SJSA1 (cell line): ENCODE results near the gene P2RX6. TPM values are rescaled to one million over a fixed set of nuclear protein-coding genes. Genes with fewer than 3 reads are reported as not detected.

Experiments used
- DNase-seq, 2 experiments: peaks; one replicate each; pipeline ENCODE4 v3.0.0-alpha.2; 2015 to 2020; ENCODE audit warnings: low spot score in 2 of 2, low read depth in 1 of 2
- H3K27ac ChIP-seq: fragments of 250-450 bp; sonication (Bioruptor Pico); 2 replicates; pipeline ENCODE4 v1.5.1; 2020; ENCODE audit warnings: mild to moderate bottlenecking, moderate library complexity
- H3K27me3 ChIP-seq: fragments of 250-450 bp; sonication (Bioruptor Pico); replicated peaks from 2 replicates; pipeline ENCODE4 v1.5.1; 2020; ENCODE audit warnings: mild to moderate bottlenecking, moderate library complexity
- H3K36me3 ChIP-seq: fragments of 250-450 bp; sonication (Bioruptor Pico); 2 replicates; pipeline ENCODE4 v1.5.1; 2020; ENCODE audit warnings: mild to moderate bottlenecking
- H3K4me1 ChIP-seq: fragments of 250-450 bp; sonication (Bioruptor Pico); replicated peaks from 2 replicates; pipeline ENCODE4 v1.6.1; 2021; ENCODE audit warnings: mild to moderate bottlenecking
- H3K4me3 ChIP-seq: fragments of 250-450 bp; sonication (Bioruptor Pico); 2 replicates; pipeline ENCODE4 v1.5.1; 2020; ENCODE audit warnings: mild to moderate bottlenecking
- H3K9me3 ChIP-seq: fragments of 250-450 bp; sonication (Bioruptor Pico); replicated peaks from 2 replicates; pipeline ENCODE4 v1.5.1; 2020; ENCODE audit warnings: mild to moderate bottlenecking
- total RNA-seq: library from RNA; depleted of rRNA; stranded (reverse); fragments of >200 nt; shearing (Covaris generic); gene quantifications from 2 replicates; pipeline ENCODE4 v1.2.3, GENCODE V29; 2014

Gene P2RX6
- total RNA-seq, 1 experiment from 2014 or later: 0.05 TPM

DNA sequence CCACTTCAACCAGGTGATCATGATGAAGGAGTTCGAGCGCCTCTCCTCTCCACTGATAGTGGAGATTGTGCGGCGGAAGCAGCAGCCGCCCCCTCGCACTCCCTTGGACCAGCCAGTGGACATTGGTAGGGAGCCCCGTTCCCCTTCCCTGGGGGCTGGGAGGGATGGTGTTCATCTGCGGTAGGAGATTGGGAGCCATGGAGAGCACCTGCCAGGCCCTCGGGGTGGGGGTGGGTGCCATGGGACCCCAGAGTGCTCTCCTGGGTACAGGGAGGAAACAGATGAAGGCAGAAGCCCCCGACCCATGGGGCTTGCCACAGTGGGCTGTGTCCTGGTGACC, 20.1 kb upstream of the P2RX6 start:
- no peaks in the 10 kb centered on the region for H3K9me3 ChIP-seq
- peaks cover 72% of the 10 kb centered on the region for H3K36me3 ChIP-seq
- no peaks in the 10 kb centered on the region for H3K27me3 ChIP-seq

DNA sequence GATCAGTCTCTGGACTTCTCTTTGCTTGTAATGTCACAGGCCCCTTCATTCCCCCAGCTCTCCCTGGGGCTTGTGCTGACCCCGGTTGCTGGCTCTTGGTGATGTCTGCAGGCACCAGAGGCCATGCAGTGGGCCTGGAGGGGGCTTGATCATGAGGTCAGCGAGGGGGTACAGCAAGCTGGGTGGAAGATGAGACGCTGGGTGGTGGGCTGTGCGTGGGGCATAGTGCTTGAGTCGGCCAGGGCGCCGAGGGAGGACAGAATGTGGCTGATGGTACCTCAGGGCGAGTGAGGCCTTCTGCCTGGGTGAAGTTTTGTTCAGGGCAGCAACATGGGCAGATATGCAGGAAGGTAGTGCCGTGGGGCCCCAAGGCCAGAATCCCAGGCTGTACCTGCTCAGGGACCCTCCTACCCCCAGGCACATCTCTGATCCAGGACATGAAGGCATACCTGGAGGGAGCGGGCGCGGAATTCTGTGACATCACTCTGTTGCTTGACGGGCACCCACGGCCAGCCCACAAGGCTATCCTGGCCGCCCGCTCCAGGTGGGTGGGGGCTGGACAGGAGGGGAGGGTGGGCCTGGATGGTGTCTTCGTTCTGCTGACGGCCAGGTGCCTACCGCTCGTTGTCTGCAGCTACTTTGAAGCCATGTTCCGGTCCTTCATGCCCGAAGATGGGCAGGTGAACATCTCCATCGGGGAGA, 19.5 kb upstream of the P2RX6 start:
- Histone ChIP-seq H3K27ac (no peak overlapping the region), H3K4me3 (no peak overlapping the region), H3K9me3 (no peaks in the 10 kb centered on the region), H3K4me1 (peaks cover 7% of the 10 kb centered on the region), H3K36me3 (peaks cover 76% of the 10 kb centered on the region), H3K27me3 (no peaks in the 10 kb centered on the region)
- DNase-seq: no peak

More for the DNA sequence above, 20.1 kb upstream of the P2RX6 start:
- Histone ChIP-seq H3K4me1 (peaks cover 1% of the 10 kb centered on the region), H3K4me3 (no peak overlapping the region), H3K27ac (no peak overlapping the region)
- no peak for DNase-seq

DNA sequence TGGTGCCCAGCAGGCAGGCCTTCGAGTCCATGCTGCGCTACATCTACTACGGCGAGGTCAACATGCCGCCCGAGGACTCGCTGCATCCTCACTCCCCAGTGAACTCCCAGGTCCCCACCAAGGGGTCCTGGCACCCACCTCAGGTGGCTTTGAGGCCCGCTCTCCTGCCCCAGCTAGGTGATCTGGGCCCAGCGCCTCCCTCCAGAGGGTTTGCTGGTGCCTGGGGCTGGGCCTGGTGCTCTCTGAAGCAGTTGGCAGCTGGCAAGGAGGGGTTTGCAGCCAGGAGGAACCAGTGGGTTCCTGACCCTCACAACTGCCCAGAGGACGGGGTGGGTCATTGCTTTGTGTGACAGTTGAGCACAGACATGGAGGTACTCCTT, 18.9 kb upstream of the P2RX6 start:
- Histone ChIP-seq H3K9me3 (no peaks in the 10 kb centered on the region), H3K4me3 (no peak overlapping the region), H3K36me3 (peaks cover 76% of the 10 kb centered on the region), H3K4me1 (peaks cover 13% of the 10 kb centered on the region), H3K27me3 (no peaks in the 10 kb centered on the region), H3K27ac (no peak overlapping the region)
- DNase-seq: no peak

DNA sequence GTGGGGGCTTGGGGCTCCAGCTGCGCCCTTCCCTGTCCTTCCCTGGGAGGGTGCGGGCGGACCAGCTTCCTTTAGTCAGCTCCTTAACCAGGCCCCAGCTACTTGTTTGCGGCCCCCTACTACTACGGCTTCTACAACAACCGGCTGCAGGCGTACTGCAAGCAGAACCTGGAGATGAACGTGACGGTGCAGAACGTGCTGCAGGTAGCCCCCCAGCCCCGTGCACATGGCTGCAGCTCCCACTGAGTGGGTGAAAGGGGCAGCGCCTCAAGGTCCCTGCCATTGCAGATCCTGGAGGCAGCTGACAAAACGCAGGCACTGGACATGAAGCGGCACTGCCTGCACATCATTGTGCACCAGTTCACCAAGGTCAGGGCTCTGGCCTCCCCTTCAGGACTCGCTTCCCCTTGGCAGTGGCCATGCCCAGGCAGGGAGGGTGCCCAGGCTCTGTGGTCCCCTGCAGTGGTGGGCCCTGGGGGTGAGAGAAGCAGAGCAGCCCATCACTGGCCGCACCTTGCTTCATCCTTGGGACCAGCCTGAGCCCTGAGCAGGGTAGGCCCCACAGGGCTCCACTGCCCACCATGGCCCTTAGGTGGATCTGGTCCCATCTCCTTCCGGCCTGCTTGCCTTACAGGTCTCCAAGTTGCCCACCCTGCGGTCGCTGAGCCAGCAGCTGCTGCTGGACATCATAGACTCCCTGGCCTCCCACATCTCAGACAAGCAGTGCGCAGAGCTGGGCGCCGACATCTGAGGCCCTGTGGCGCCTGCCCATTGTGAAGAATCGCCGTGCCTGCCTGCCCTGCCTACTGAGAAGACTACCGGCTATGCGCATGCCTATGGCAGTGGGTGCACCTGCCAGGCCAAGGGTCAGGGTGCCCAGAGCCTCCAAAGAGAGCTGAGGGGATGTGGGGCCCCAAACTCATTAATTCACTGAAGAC, 18.1 kb upstream of the P2RX6 start:
- Histone ChIP-seq H3K4me1 (peaks cover 17% of the 10 kb centered on the region), H3K27me3 (no peaks in the 10 kb centered on the region), H3K9me3 (no peaks in the 10 kb centered on the region), H3K36me3 (peaks cover 74% of the 10 kb centered on the region), H3K4me3 (no peak overlapping the region), H3K27ac (no peak overlapping the region)
- no peak for DNase-seq

DNA sequence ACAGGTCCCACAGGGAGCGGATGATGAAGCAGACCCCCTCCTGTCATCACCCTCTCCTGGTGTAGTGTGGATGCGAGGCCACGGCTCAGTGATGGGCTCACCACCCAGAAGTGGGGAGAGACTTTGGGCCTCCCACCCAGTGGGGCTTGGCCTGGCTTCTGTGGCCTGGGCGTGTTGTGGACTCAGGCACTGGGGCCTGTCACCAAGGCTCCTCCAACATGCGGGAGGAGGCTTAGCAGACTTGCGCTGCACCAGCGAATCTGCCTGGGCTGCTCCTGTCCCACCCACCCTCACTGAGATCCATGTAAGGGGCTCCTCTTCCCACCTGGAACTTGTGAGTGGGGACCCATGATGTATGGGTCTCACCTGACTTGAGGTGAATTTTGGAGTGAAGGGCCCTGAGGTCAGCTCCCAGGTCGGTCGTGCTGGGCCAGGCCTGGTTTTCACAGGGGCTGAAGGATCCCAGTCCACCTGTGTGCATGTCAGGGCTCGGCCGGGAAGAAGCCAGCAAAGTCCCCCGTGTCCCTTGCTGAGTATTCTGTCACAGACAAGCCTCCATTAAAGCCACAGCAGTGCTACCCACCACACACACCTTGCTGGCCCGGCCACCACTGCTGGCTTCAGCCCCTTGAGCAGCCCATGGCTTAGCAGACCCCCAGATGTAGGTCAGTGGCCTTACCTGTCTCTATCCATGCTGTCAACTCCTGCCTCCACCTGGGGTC, 17.3 kb upstream of the P2RX6 start:
- Histone ChIP-seq H3K9me3 (no peaks in the 10 kb centered on the region), H3K27me3 (no peaks in the 10 kb centered on the region), H3K36me3 (peaks cover 66% of the 10 kb centered on the region)

DNA sequence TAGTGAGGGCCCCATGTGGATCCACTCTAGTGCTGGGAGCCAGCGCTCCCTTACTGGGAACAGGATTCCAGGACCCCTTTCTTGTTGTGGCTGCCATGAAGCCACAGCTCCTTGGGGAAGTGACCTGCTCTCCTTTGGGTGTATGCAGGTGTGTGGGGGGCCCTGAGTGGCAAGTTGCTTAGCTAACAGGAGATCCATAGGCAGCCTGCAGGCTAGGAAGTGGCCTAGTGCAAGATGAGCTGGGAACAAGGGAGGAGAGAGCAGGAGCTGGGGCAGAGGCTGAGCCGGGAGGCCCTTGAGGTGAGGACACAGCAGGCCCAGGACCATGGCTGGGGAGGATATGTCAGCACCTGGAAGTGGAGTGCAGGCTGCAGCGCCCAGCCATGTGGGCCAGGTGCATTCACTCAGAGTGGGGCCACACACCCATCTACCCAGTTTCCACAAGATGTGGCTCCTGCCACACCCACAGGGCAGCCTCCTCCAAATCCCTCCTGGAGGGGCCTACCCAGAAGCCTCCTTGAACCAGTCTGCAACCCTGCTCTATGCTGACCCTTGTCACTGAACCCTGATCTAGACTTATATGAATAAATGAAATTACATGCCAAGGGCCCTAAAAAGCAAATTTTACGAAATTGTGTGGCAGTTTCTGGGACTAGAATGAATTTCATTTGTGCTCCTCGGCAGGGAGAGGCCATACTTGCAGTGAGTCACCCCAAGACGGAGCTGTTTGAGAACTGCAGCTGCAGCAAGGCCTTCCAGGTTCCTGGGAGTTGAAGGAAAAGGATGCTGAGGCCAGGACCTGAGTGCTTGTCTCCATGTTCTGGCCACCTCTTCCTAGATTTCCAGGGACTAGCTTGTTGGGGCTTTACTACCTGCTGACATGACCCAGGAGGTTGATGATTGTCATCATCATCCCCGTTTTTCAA, 16.3 kb upstream of the P2RX6 start:
- Histone ChIP-seq H3K4me3 (no peak overlapping the region), H3K27me3 (no peaks in the 10 kb centered on the region), H3K27ac (no peak overlapping the region), H3K36me3 (peaks cover 62% of the 10 kb centered on the region), H3K9me3 (no peaks in the 10 kb centered on the region), H3K4me1 (peaks cover 23% of the 10 kb centered on the region)
- DNase-seq: no peak

More for the DNA sequence above, 17.3 kb upstream of the P2RX6 start:
- no peak overlapping the region for H3K4me3 ChIP-seq
- no peak for DNase-seq
- no peak overlapping the region for H3K27ac ChIP-seq
- H3K4me1 ChIP-seq: peaks cover 18% of the 10 kb centered on the region

DNA sequence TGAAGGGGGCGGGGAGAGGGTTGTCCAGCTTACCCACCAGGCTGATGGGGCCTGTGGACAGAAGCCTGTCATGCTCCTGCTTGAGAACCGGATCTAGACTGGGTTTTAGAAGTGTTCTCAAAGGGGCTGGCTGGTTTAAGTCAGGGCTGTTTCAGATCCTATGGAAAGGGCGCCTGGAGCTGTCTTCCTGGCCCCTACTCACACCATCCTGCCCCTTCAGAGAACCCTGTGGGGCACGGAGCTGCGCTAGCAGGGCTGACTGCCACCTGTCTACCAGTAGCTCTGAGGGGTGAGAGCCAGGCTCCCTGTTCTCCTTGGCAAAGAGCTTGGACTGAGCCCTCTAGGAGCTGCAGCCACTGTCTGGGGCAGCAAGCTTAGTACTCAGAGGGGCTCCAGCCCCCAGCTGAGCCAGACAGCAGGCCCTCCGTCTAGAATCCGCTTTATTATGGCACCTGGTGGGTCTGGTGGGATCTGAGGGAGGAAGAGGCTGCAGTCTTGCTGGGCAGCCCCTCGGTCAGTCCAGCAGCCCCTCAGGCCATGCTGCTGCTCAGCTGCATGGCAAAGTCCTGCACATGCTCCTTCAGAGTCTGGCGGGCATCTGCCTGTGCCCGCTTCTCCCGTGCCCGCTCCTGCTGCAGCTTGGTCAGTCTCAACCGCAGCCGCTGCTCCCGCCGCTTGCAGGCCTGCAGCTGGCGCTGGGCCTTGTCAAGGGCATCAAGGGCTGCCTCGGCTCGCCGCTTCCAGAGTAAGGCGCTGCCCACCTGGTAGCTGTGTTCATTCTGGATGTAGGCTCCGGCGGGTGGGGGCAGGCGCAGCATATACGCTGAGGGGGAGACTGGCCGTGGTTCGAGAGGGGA, 15.4 kb upstream of the P2RX6 start:
- no peak overlapping the region for H3K4me3 ChIP-seq
- H3K9me3 ChIP-seq: no peaks in the 10 kb centered on the region
- no peaks in the 10 kb centered on the region for H3K27me3 ChIP-seq
- H3K36me3 ChIP-seq: peaks cover 62% of the 10 kb centered on the region
- H3K27ac ChIP-seq: no peak overlapping the region
- peaks cover 23% of the 10 kb centered on the region for H3K4me1 ChIP-seq
- DNase-seq: no peak

DNA sequence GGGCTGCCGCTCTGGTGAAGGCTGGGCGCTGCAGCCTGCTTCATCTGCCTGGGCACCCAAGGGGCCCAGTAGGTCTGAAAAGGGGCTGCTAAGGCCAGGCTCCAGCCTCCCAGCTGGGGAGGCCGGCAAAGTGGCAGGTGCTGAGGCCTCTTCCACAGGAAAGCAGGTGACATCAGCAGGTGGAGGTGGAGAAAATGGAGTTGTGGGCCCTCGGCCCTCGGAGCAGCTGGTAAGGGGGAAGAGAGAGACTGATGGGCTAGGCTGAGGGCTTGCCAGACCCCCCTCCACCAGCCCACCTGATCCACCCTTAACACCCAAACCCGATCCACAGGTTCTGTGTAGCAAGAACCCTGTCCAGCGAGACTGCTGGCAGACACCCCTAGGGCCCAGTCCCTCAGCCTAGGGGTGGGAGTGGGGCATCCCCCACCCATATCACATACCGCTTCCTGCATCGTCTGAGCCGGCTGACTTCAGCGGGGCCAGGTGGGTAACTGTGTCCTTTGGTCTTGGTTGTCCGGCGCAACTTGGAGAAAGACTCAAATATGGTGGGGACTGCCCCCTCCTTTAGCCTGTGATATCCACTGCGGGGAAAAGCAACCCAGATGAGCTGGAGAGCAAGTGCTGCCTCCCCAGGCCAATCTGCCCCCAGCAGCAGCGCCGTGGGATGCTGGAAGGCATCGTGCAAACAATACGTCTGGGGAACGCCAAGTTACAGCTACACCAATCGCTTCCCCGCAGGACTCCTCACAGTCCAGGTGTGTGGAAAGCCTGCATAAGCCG, 14.6 kb upstream of the P2RX6 start:
- H3K27me3 ChIP-seq: no peaks in the 10 kb centered on the region
- H3K27ac ChIP-seq: no peak overlapping the region
- peaks cover 56% of the 10 kb centered on the region for H3K36me3 ChIP-seq
- peaks cover 23% of the 10 kb centered on the region for H3K4me1 ChIP-seq
- peak in 1 of 2 experiments; percentile 10 for DNase-seq
- H3K4me3 ChIP-seq: peak overlapping the region; percentile 72
- no peaks in the 10 kb centered on the region for H3K9me3 ChIP-seq

DNA sequence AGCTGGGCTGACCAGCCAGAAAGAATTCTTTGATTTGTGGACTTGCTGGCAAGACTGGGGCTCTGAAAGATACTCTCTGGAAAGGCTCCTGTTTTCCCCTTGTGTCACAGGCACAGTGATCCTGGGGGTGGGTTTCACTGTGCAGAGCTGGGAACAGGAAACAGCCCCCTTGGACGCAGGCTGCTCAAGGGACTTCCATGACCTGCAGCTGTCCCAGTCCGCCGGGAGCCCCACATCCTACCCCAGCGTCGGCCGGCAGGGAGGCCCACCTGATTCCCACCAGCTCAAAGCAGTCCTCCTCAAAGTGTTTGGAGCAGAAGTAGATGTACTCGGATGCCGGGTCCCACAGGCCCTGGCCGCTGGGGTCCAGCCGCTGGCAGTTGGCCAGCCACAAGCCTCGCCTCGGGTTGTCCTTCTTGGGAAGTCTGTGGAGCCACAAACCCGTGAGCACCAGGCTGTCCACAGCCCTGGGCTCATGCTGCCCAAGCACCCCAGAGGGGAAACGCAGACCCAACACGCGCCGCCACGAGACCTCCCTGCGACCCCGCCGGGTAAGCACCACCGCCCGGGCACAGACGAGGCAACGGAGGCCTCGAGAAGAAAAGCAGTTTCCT, 13.9 kb upstream of the P2RX6 start:
- Histone ChIP-seq H3K36me3 (peaks cover 55% of the 10 kb centered on the region), H3K27me3 (no peaks in the 10 kb centered on the region), H3K4me1 (peaks cover 23% of the 10 kb centered on the region), H3K9me3 (no peaks in the 10 kb centered on the region), H3K27ac (peak overlapping the region; percentile 97), H3K4me3 (peak overlapping the region; percentile 72)
- DNase-seq: no peak

DNA sequence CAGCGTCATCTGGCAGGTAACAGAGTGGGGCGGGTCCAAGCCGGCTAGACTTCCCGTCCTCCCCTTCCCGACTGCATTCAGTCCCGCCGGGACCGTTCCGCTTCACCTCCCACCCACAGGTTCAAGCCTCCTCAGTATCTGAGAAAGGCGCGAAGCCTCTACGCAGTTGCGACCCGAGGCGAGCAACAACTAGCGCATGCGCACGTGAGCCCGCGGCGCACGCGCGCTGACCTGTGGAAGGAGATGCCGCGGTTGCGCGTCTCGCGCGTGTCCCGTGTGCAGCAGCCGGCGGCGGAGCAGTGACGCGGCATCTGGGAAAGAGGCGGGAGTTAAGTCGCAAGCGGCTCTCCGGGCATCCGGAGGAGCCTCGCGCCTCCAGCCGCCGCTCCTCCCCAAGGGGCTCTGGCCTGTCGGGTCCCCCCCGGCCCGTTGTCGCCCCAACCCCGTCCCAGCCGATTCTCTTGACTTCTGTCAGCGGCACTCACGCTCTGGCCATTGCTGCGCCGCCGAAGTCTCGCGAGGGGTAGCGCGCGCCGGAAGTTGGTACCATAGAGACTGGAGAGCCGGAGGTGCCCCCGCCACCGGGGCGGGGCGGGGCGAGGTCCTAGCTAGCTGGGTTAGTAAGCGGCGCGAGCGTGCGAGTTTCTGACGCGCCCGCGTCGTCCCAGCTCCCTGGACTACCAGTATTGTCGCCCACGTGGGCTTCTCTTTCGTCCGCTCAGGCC, 13.2 kb upstream of the P2RX6 start, which contains the start of gene THAP7:
THAP7 (minus strand) TSS at position 518 of the 725 bp plus-strand sequence; CDS start at position 311, 207 bp downstream.
- DNase-seq: peak; percentile 97 to 98
- H3K27me3 ChIP-seq: no peaks in the 10 kb centered on the region
- peaks cover 50% of the 10 kb centered on the region for H3K36me3 ChIP-seq
- H3K4me3 ChIP-seq: peak within 1 kb of the TSS; percentile 72
- H3K9me3 ChIP-seq: no peaks in the 10 kb centered on the region
- H3K4me1 ChIP-seq: peaks cover 23% of the 10 kb centered on the region
- H3K27ac ChIP-seq: peak within 1 kb of the TSS; percentile 97

DNA sequence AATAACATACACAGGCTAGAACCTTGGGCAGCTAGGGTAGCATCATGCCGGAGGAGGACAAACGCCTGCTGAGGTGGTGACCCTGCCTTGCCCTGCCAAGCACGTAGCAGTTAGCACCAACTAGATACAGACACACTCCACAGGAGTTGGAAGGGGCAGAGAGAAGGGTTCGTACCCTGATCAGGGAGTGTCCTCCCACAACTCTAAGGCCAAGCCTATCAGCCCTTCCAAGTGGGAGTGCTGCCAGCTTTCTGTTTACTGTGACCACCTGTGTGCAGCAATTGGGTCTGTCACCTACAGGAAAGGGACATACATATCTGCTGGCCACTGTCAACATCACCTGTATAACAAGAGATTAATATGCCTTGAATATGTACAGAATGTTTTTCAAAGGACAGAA, 11.2 kb upstream of the P2RX6 start:
- no peak overlapping the region for H3K27ac ChIP-seq
- no peaks in the 10 kb centered on the region for H3K9me3 ChIP-seq
- H3K4me1 ChIP-seq: peaks cover 23% of the 10 kb centered on the region
- H3K27me3 ChIP-seq: no peaks in the 10 kb centered on the region
- H3K4me3 ChIP-seq: no peak overlapping the region
- H3K36me3 ChIP-seq: peaks cover 29% of the 10 kb centered on the region
- no peak for DNase-seq
